Muscle layer of colon (tissue), 2 donors: ENCODE data around the gene ZNF711.
"Not testable (repeated sequence)": the region's sequence is repeated elsewhere in the genome, so short reads cannot be mapped to it uniquely, and the experiment has no call there.

ENCODE experiments used
- H3K27ac ChIP-seq: one replicate; pipeline ENCODE4 v1.7.0; 2013; ENCODE audit warnings: low read depth, mild to moderate bottlenecking, low read length, moderate library complexity
- H3K27me3 ChIP-seq, 2 donors: one replicate each; pipeline ENCODE4 v1.7.0; 2013; ENCODE audit warnings: low read length in 2 of 2, mild to moderate bottlenecking in 2 of 2; ENCODE audit not compliant: insufficient read depth in 2 of 2, control insufficient read depth in 1 of 2
- H3K36me3 ChIP-seq: one replicate; pipeline ENCODE4 v1.7.0; 2013; ENCODE audit warnings: mild to moderate bottlenecking, low read length; ENCODE audit not compliant: insufficient read depth
- H3K4me1 ChIP-seq: one replicate; pipeline ENCODE4 v1.7.0; 2013; ENCODE audit warnings: mild to moderate bottlenecking, low read length; ENCODE audit not compliant: insufficient read depth
- H3K4me3 ChIP-seq, 2 donors: one replicate each; pipeline ENCODE4 v1.7.0; 2013; ENCODE audit warnings: low read length in 2 of 2, low read depth in 1 of 2, mild to moderate bottlenecking in 1 of 2, moderate library complexity in 1 of 2
- H3K9ac ChIP-seq: one replicate; pipeline ENCODE4 v1.7.0; 2013; ENCODE audit warnings: low read length
- H3K9me3 ChIP-seq: one replicate; pipeline ENCODE4 v1.7.0; 2013; ENCODE audit warnings: mild to moderate bottlenecking, low read length
- donor health status: abdominal sarcoma.
- donor health status: Adenocarcinoma of cecum.

ZNF711 gene

DNA sequence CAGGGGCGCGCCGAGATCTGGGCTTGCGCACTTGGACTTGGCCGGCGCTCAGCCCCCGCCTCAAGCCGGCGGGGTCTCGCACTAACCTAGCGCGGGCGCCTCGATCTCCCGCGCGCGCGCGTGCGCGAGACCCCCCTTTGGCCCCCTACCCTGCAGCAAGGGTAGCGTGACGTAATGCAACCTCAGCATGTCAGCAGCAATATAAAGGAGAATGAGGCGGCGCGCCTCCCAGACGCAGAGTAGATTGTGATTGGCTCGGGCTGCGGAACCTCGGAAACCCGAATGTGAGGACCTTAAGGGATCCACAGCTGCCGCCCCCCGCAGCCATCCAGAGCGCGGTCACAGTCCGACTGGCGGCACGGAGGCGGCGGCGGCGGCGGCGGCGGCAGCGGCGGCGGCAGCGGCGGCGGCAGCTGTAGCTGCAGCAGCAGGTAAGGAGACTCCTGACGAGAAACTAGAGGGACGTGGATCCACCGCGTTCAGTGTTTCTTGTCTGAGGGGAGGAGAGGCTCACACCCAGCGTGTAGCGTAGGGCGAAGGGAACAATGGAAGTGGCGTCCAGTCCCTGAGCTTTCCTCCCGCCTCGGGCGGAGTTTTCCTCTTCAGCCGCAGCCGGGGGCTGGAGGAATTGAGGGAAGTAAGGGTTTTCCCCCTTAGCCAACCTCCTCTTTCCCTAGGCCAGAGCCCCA lies at the start of gene ZNF711, which contains the start of gene SATL1:
Gene ZNF711, plus strand, starts transcription at position 231 of the 689 bp plus-strand sequence. CDS start 3,582 bp downstream, outside the sequence.
Gene SATL1, minus strand, starts transcription at position 19 of the 689 bp plus-strand sequence. CDS start 134,811 bp downstream, outside the sequence.
- Histone ChIP-seq H3K9me3 (no peaks in the 10 kb centered on the region), H3K27me3 (no peaks in the 10 kb centered on the region), H3K4me1 (no peaks in the 10 kb centered on the region), H3K36me3 (no peaks in the 10 kb centered on the region), H3K9ac (no peak within 1 kb of the TSS), H3K27ac (no peak within 1 kb of the TSS), H3K4me3 (peak within 1 kb of the TSS; percentile 35 to 57)

DNA sequence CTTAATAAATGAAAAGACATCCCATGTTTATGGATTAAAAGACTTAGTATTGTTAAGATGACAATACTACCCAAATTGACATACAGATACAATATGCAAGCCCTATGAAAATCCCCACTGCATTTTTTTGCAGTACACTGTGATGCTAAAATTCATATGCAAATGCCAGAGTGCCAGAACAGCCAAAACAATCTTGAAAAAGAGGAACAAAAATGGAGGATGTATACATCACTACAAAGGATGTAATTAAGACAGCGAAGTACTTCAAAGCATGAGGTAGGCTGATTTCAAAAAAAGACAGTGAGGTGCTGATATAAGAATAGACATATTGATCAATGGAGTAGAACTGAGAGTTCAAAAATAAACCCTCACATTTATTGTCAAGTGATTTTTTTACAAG lies 47.5 kb upstream of the ZNF711 start:
- Histone ChIP-seq H3K9ac (no peak overlapping the region), H3K27me3 (no peaks in the 10 kb centered on the region), H3K36me3 (no peaks in the 10 kb centered on the region), H3K27ac (no peak overlapping the region), H3K4me1 (no peaks in the 10 kb centered on the region), H3K4me3 (no peak overlapping the region), H3K9me3 (no peaks in the 10 kb centered on the region)

- Histone ChIP-seq H3K36me3 (no peaks in the 10 kb centered on the region), H3K9ac (no peak overlapping the region), H3K4me1 (no peaks in the 10 kb centered on the region), H3K9me3 (no peaks in the 10 kb centered on the region), H3K4me3 (no peak overlapping the region), H3K27ac (no peak overlapping the region), H3K27me3 (no peaks in the 10 kb centered on the region)
Measured at GRCh38 chrX:85203461-85203970, 40.3 kb upstream of the ZNF711 start.

GRCh38 chrX:85213792-85214530 lies 29.8 kb upstream of the ZNF711 start:
- Histone ChIP-seq H3K4me1 (no peaks in the 10 kb centered on the region), H3K36me3 (no peaks in the 10 kb centered on the region), H3K27ac (no peak overlapping the region), H3K9ac (no peak overlapping the region), H3K27me3 (no peaks in the 10 kb centered on the region), H3K4me3 (no peak overlapping the region), H3K9me3 (no peaks in the 10 kb centered on the region)

GRCh38 chrX:85215946-85216345 lies 27.8 kb upstream of the ZNF711 start:
- no peak overlapping the region for H3K9ac ChIP-seq
- no peak overlapping the region for H3K27ac ChIP-seq
- H3K4me1 ChIP-seq, result no peaks in the 10 kb centered on the region
- H3K4me3 ChIP-seq, result no peak overlapping the region
- H3K9me3 ChIP-seq, result no peaks in the 10 kb centered on the region
- H3K36me3 ChIP-seq, result no peaks in the 10 kb centered on the region
- no peaks in the 10 kb centered on the region for H3K27me3 ChIP-seq

GRCh38 chrX:85221361-85221760 lies 22.4 kb upstream of the ZNF711 start:
- Histone ChIP-seq H3K27ac (no peak overlapping the region), H3K27me3 (no peaks in the 10 kb centered on the region), H3K9ac (no peak overlapping the region), H3K4me1 (no peaks in the 10 kb centered on the region), H3K4me3 (no peak overlapping the region), H3K9me3 (no peaks in the 10 kb centered on the region), H3K36me3 (no peaks in the 10 kb centered on the region)

GRCh38 chrX:85223359-85223758 lies 20.4 kb upstream of the ZNF711 start:
- H3K9ac ChIP-seq, result no peak overlapping the region
- H3K27me3 ChIP-seq, result no peaks in the 10 kb centered on the region
- H3K4me1 ChIP-seq, result no peaks in the 10 kb centered on the region
- no peaks in the 10 kb centered on the region for H3K36me3 ChIP-seq
- H3K27ac ChIP-seq, result no peak overlapping the region
- no peak overlapping the region for H3K4me3 ChIP-seq
- H3K9me3 ChIP-seq, result no peaks in the 10 kb centered on the region

GRCh38 chrX:85243155-85243554 lies 636 bp upstream of the ZNF711 start:
- Histone ChIP-seq H3K27me3 (no peaks in the 10 kb centered on the region), H3K9ac (no peak overlapping the region), H3K9me3 (no peaks in the 10 kb centered on the region), H3K36me3 (no peaks in the 10 kb centered on the region), H3K4me3 (peak overlapping the region in 1 of 2 donors; percentile 57), H3K27ac (no peak overlapping the region), H3K4me1 (no peaks in the 10 kb centered on the region)

DNA sequence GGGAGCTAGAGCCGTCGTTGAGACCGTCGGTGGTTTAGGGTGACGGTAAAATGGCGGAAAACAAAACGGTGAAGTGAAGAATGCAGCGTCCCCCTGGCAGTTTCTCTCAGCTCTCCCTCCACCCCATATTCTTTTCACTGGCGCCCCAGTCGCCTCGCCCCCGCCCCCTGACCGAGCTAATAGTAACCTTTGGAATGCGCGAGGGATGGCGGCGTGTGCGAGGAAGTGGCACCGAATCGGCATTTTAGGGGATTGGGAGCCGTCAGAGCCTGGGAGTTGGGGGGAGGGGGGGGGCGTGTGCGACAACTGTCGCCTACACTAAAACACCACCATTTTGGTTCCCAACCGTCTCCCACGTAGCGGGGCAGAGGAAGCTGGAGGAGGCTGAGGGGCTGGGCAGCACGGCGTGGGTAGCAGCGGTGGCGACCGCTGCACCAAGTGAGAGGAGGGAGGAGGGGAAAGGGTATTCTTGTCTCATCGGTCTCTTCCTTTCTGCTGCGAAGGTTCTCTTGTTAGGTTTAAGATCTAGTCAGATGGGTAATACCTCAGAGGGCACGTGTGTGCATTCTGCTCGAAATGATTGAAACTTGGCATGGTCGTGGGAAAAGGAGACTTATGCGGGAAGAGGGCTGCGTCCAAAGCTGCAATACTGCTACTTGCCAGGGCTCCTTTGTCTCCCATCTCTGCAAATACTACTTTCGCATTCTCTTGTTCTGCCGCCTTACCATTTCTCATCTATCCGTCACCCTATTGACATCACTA lies 840 bp downstream of the ZNF711 start:
- Histone ChIP-seq H3K4me3 (peak overlapping the region; percentile 35 to 57), H3K9ac (no peak overlapping the region), H3K9me3 (no peaks in the 10 kb centered on the region), H3K4me1 (no peaks in the 10 kb centered on the region), H3K27me3 (no peaks in the 10 kb centered on the region), H3K27ac (no peak overlapping the region), H3K36me3 (no peaks in the 10 kb centered on the region)

DNA sequence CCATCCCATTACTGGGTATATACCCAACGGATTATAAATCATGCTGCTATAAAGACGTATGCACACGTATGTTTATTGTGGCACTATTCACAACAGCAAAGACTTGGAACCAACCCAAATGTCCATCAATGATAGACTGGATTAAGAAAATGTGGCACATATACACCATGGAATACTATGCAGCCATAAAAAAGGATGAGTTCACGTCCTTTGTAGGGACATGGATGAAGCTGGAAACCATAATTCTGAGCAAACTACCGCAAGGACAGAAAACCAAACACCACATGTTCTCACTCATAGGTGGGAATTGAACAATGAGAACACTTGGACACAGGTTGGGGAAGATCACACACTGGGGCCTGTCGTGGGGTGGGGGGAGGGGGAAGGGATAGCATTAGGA lies 41.5 kb downstream of the ZNF711 start:
- not testable (repeated sequence) for H3K4me1 ChIP-seq, H3K9me3 ChIP-seq, H3K36me3 ChIP-seq, H3K4me3 ChIP-seq, H3K9ac ChIP-seq, H3K27me3 ChIP-seq, H3K27ac ChIP-seq

DNA sequence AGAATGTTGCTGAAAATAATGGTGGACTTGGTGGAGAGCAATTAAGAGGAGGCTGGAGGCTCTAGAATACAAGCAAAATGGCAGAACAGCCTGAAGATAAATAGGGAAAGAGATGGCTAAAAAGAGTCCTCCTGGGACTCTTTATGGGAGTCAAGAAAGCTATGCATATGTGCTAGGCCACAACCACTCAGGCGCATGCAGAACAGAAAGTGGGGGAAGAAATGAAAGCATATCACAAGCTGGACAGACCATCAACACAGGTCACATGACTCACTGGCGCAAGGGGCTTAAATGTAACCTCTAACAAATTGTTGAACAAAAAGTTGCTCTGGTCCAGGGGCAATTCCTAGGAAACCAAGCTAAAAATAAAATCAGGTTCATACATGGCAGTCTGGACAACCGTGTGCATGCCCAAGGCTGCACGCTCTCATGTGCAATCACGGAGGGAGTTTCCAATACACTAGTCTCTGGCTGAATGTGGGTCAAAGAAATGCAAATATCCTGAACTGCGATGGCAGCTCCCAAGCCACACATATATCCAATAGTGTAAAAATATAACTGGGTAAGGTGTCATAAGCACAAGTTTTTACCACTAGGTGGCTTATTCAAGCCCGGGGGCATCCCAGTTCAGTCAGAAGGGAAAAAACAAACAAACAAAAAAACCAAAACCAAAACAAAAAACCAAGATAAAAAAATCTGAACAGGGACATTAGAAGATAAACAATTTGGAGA lies 45.4 kb downstream of the ZNF711 start:
- H3K36me3 ChIP-seq, result no peaks in the 10 kb centered on the region
- H3K9me3 ChIP-seq, result no peaks in the 10 kb centered on the region
- no peak overlapping the region for H3K9ac ChIP-seq
- no peak overlapping the region for H3K27ac ChIP-seq
- no peaks in the 10 kb centered on the region for H3K27me3 ChIP-seq
- H3K4me1 ChIP-seq, result no peaks in the 10 kb centered on the region
- H3K4me3 ChIP-seq, result no peak overlapping the region
